ENCODE data around the gene POM121C.
"Not testable (repeated sequence)": the region's sequence is repeated elsewhere in the genome, so short reads cannot be mapped to it uniquely, and the experiment has no call there.

Gene POM121C

GRCh38 chr7:75458034-75458433 lies 28.1 kb downstream of the POM121C start:
- not testable (repeated sequence) for DNase-seq (ENCODE audit: extremely low read depth, low read depth)

- DNase-seq (ENCODE audit: extremely low read depth, low read depth): not testable (repeated sequence)
Observed at GRCh38 chr7:75456403-75456802, 29.7 kb downstream of the POM121C start.

- not testable (repeated sequence) for DNase-seq (ENCODE audit: extremely low read depth, low read depth)
- peak; percentile 18 for TF ChIP-seq CTCF (IDR thresholded peaks at IDR 0.05; ENCODE audit: low read depth, low read length)
Observed at GRCh38 chr7:75452494-75452955, 33.6 kb downstream of the POM121C start.

GRCh38 chr7:75449946-75450345 lies 36.2 kb downstream of the POM121C start:
- DNase-seq (ENCODE audit: extremely low read depth, low read depth): not testable (repeated sequence)

DNA sequence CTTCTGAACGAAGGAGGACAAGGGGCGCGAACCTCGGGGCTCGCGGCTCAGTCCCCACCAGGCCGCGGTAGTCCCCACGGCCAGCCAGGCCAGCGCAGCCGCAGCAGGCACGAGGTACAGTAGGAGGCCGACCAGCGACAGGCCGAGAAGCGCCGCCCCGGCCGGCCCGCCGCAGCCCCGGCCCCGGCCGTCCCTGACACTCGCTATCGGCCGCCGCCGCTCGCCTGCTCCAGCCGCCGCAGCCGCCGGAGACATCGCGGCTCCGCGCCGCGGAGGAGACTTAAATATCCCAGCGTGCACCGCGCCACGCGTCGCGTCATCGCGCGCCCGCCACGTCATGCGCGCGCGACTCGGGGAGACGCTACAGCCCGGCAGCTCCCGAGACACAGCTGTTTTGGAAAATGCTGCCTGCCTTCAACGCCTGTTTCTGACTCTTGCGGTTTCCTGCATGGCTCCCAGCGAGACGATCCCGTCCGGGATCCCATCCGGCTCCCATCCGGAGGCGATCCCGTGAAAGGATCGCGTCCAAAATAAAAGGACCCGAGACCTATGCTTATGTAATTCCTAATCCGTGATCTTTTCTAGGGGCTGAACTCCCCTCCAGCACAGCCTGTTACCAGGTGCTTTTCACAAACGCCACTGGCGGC lies 43.5 kb downstream of the POM121C start:
- DNase-seq (ENCODE audit: extremely low read depth, low read depth): not testable (repeated sequence)

DNA sequence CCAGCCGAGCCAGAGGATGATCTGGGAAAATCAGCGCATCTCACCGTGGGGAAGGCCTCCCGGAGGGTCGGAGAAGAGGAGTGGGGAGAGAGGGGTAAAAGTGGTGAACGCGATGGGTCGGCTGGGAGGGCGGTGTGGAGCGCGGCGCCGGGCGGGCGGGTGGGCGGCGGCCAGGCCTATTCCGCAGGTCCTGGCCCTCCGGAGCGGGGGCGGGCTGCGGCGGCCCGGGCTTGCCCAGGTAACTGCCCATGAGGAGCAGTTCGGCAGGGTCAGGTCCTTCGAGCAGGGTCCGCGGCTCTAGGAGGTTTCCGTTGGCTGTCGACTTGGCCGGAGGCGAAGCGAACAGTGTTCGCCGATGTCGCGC lies 44.0 kb downstream of the POM121C start:
- not testable (repeated sequence) for DNase-seq (ENCODE audit: extremely low read depth, low read depth)

DNA sequence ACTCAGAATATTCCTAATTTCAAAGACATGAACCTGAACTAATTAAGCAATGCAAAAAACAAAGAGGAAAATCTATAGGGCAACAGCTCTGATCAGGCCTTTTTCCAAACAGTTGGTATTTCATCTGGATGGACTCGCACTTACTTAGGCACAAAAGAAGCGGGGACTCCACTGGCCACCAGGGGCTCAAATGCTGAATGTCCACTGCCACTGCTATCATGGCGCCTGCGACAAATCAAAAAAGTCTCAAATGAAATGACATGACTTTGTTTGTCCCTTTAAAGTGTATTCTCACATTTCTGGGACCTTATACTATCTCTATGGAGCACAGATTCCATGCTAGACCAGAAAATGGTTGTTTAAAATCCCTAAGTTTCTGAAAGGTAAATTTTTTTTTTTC lies 47.1 kb downstream of the POM121C start:
- not testable (repeated sequence) for DNase-seq (ENCODE audit: extremely low read depth, low read depth)

- DNase-seq (ENCODE audit: extremely low read depth, low read depth): not testable (repeated sequence)
Observed at GRCh38 chr7:75423481-75423880, 62.6 kb downstream of the POM121C start.

DNA sequence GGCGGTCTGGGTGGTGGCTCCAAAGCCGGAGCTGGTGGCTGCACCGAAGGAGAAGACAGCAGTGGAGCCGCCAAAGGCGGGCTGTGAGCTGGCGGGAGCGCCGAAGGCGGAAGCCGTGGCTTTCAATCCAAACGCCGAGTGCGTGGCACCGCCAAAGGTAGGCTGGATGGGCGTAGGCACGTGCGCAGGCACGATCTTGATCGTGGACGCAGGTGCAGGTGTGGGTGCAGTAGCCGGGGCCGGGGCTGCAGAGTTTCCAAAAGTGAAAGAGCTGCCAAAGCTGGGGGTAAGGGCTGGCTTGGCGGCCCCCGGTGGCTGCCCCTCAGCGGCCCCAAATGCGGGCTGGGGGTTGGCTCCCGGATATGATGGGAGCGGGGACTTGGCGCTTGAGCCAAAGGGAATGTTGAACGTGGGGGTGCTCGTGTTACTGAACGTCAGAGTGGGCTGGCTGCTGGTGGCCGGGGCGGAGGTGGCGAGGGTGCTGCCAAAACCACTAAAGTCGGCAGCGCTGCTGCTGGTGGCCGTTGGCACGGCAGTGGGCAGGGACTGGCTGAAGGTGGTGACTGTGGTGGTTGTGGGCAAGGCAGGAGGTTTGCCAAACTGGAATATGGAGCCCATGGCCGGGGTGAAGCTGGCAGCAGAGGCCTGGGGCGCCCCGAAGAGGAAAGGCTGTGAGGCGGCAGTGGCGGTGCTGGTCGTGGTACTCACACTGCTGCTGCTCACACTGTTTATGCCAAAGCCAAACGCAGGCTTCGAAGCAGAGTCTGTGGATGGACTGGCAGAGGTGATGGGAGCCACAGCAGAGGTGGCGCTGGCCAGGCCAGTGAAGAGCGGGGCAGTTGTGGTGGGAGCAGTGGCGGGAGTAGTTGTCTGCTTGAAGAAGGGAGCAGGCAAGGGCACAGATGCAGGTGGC lies 64.0 kb downstream of the POM121C start:
- not testable (repeated sequence) for DNase-seq (ENCODE audit: extremely low read depth, low read depth)

DNA sequence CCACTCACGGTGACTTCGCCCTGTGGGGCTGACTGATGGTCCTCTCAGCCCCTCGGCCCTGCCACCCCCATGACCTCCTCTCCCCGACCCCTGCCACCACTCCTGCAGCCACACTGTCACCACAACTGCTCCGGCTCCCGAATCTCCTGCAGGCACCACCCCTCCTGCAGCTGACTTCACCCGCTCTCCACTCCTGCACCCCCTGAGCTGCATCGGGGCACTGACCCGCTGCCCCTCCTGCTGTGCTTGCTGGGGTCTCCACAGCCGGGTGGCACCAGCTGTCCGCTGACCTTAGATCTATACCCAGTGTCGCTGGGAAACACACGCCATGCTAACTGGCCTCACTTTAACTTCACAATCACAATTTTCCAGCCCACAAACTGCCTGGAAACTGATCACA lies 65.9 kb downstream of the POM121C start:
- not testable (repeated sequence) for DNase-seq (ENCODE audit: extremely low read depth, low read depth)

- not testable (repeated sequence) for DNase-seq (ENCODE audit: extremely low read depth, low read depth)
Observed at GRCh38 chr7:75419693-75420092, 66.4 kb downstream of the POM121C start.

DNA sequence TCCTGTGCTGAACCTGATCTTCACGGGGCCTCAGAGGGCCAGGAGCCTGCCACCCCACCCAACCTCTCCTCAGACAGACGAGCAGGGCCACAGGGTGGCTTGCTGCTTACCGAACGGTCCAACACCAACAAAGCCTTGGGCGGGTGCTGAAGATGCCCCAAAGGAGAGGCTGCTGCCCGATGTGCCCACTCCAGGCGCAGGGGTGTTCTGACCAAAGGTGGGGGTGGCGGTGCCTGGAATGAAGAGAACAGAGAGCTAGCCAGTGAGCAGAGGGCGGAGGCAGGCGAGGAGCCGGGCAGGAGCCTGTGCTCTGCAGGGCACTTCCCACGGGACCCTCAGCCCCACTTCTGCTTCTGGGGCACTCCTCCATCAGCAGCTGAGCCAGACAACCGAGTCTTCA lies 66.9 kb downstream of the POM121C start:
- not testable (repeated sequence) for DNase-seq (ENCODE audit: extremely low read depth, low read depth)

- not testable (repeated sequence) for DNase-seq (ENCODE audit: extremely low read depth, low read depth)
Observed at GRCh38 chr7:75418292-75418858, 67.7 kb downstream of the POM121C start.

DNA sequence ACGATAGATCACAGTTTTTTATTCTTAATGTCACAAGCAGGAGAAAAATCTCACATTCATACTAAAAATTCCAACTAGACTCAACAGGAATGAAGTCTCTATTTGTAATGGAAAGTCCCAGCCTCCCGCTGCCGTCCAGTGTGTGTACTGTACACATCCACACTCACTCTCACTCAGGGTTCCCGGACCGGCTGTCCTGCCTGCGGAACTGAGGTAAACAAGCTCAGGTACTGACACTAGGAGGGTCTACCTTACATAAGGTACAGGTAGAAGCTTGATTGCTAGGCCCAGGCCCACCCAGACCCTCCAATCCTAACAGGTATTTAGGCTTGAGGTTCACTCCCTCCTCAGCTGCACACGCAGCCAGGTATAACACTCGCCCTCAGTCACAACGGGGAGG lies 69.3 kb downstream of the POM121C start:
- DNase-seq (ENCODE audit: extremely low read depth, low read depth): not testable (repeated sequence)

DNA sequence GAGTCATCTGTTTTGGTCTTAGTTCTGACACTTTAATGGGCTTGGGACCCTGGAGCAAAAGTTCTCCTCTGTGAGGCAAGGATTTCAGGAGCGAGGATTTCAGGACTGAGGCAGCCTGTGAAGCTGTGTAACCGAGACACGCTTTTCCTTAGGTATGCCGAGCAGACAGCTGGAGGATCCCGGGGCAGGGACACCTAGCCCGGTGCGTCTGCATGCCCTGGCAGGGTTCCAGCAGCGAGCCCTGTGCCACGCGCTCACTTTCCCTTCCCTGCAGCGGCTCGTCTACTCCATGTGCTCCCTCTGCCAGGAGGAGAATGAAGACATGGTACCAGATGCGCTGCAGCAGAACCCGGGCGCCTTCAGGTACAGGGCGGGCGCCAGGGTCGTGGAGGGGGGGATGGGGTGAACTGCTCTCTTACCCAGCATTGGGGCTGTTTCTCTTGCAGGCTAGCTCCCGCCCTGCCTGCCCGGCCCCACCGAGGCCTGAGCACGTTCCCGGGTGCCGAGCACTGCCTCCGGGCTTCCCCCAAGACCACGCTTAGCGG lies 70.2 kb downstream of the POM121C start:
- DNase-seq (ENCODE audit: extremely low read depth, low read depth): not testable (repeated sequence)

DNA sequence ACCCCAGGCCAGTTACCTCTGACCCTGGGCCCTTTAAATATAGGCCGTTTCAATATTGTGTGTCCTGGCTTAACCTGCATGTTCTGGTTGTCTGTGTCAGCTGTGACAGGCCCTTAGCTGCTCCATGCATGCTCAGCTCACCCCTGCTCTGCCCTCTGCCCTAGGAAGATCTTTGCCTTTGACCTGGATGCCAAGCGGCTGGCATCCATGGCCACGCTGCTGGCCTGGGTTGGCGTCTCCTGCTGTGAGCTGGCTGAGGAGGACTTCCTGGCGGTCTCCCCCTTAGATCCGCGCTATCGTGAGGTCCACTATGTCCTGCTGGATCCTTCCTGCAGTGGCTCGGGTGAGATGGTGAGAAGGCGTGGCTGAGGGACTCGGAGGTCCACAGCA lies 70.7 kb downstream of the POM121C start:
- DNase-seq (ENCODE audit: extremely low read depth, low read depth): not testable (repeated sequence)

DNA sequence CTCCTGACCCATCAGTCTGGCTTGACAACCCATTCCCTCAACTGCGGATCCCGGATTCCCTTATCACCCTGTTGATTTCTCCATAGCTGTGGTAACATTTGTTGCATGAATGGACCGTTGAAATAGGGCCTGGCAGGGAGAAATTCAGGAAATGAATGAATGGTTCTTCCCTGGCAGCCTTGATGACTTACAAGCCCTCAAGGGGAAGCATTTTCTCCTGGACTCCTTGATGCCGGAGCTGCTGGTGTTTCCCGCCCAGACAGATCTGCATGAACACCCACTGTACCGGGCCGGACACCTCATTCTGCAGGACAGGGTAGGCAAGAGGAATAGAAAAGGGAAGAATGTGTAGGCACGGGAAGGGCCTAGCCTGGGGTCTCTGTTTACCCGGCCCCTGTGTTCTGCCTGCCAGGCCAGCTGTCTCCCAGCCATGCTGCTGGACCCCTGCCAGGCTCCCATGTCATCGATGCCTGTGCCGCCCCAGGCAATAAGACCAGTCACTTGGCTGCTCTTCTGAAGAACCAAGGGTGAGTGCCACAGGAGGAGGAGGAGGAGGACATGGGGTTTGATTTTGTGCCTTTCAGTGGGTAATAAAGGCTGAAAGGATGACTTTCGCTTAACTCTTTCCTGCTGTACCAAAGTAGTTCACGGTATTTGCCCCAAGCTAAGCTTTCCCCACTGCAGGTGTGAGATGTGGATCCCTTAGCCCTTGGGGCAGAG lies 71.2 kb downstream of the POM121C start:
- not testable (repeated sequence) for DNase-seq (ENCODE audit: extremely low read depth, low read depth)

- not testable (repeated sequence) for DNase-seq (ENCODE audit: extremely low read depth, low read depth)
Observed at GRCh38 chr7:75414204-75414603, 71.9 kb downstream of the POM121C start.

GRCh38 chr7:75410823-75411173 lies 75.3 kb downstream of the POM121C start:
- DNase-seq (ENCODE audit: extremely low read depth, low read depth): not testable (repeated sequence)

Data from AG09319 (cell line).